Effector memory CD4-positive, alpha-beta T cell (primary cell): Measurements from ENCODE around the gene ZNF284.

Source experiments
- DNase-seq, 3 donors: peaks; one replicate each; pipeline ENCODE4 v3.0.0-alpha.2; 2020
- H3K27ac ChIP-seq: 2 replicates; pipeline ENCODE4 v1.7.0; 2013; ENCODE audit warnings: mild to moderate bottlenecking, low read length, moderate library complexity; ENCODE audit not compliant: insufficient read depth, poor library complexity, severe bottlenecking
- H3K27me3 ChIP-seq: replicated peaks from 2 replicates; pipeline ENCODE4 v1.7.0; 2013; ENCODE audit warnings: mild to moderate bottlenecking, low read length; ENCODE audit not compliant: insufficient read depth, control insufficient read depth, poor library complexity, severe bottlenecking
- H3K36me3 ChIP-seq: 2 replicates; pipeline ENCODE4 v1.7.0; 2013; ENCODE audit warnings: mild to moderate bottlenecking, low read length, moderate library complexity; ENCODE audit not compliant: control insufficient read depth, insufficient read depth
- H3K4me1 ChIP-seq: 2 replicates; pipeline ENCODE4 v1.7.0; 2013; ENCODE audit warnings: low read length, mild to moderate bottlenecking; ENCODE audit not compliant: control insufficient read depth, insufficient read depth, poor library complexity, severe bottlenecking
- H3K4me3 ChIP-seq: 2 replicates; pipeline ENCODE4 v1.7.0; 2013; ENCODE audit warnings: low read length, low read depth, mild to moderate bottlenecking; ENCODE audit not compliant: insufficient read depth, poor library complexity, severe bottlenecking
- H3K9me3 ChIP-seq: 2 replicates; pipeline ENCODE4 v1.7.0; 2013; ENCODE audit warnings: mild to moderate bottlenecking, low read length, moderate library complexity; ENCODE audit not compliant: control insufficient read depth

Gene ZNF284

GRCh38 chr19:44059229-44059628 lies 12.7 kb upstream of the ZNF284 start:
- Histone ChIP-seq H3K36me3 (peaks cover 41% of the 10 kb centered on the region), H3K4me1 (no peaks in the 10 kb centered on the region), H3K27ac (no peak overlapping the region), H3K9me3 (no peaks in the 10 kb centered on the region), H3K27me3 (no peaks in the 10 kb centered on the region), H3K4me3 (no peak overlapping the region)
- no peak for DNase-seq

GRCh38 chr19:44061038-44061437 lies 10.9 kb upstream of the ZNF284 start:
- no peak overlapping the region for H3K4me3 ChIP-seq
- H3K4me1 ChIP-seq: no peaks in the 10 kb centered on the region
- peaks cover 4% of the 10 kb centered on the region for H3K9me3 ChIP-seq
- no peaks in the 10 kb centered on the region for H3K27me3 ChIP-seq
- no peak overlapping the region for H3K27ac ChIP-seq
- DNase-seq: no peak
- peaks cover 42% of the 10 kb centered on the region for H3K36me3 ChIP-seq

GRCh38 chr19:44066305-44066704 lies 5.7 kb upstream of the ZNF284 start:
- Histone ChIP-seq H3K4me1 (no peaks in the 10 kb centered on the region), H3K9me3 (peaks cover 16% of the 10 kb centered on the region), H3K36me3 (peaks cover 33% of the 10 kb centered on the region), H3K27ac (no peak overlapping the region), H3K4me3 (no peak overlapping the region), H3K27me3 (no peaks in the 10 kb centered on the region)
- no peak for DNase-seq

- Histone ChIP-seq H3K4me1 (peaks cover 5% of the 10 kb centered on the region), H3K4me3 (no peak overlapping the region), H3K27me3 (no peaks in the 10 kb centered on the region), H3K27ac (no peak overlapping the region), H3K9me3 (peaks cover 16% of the 10 kb centered on the region), H3K36me3 (peaks cover 7% of the 10 kb centered on the region)
- no peak for DNase-seq
Observed at GRCh38 chr19:44069415-44069814, 2.5 kb upstream of the ZNF284 start.

- Histone ChIP-seq H3K4me1 (peaks cover 5% of the 10 kb centered on the region), H3K27ac (no peak overlapping the region), H3K4me3 (peak overlapping the region; percentile 64), H3K9me3 (no peaks in the 10 kb centered on the region), H3K36me3 (no peaks in the 10 kb centered on the region), H3K27me3 (no peaks in the 10 kb centered on the region)
- DNase-seq: no peak
Observed at GRCh38 chr19:44072543-44073401, 813 bp downstream of the ZNF284 start.

- H3K4me1 ChIP-seq: peaks cover 5% of the 10 kb centered on the region
- no peaks in the 10 kb centered on the region for H3K27me3 ChIP-seq
- no peak overlapping the region for H3K27ac ChIP-seq
- no peaks in the 10 kb centered on the region for H3K36me3 ChIP-seq
- no peak overlapping the region for H3K4me3 ChIP-seq
- no peak for DNase-seq
- H3K9me3 ChIP-seq: no peaks in the 10 kb centered on the region
Observed at GRCh38 chr19:44076325-44076724, 4.4 kb downstream of the ZNF284 start.

GRCh38 chr19:44092108-44092507 lies 20.1 kb downstream of the ZNF284 start:
- H3K4me1 ChIP-seq: peaks cover 4% of the 10 kb centered on the region
- DNase-seq: no peak
- H3K9me3 ChIP-seq: no peaks in the 10 kb centered on the region
- no peak overlapping the region for H3K27ac ChIP-seq
- H3K36me3 ChIP-seq: peaks cover 4% of the 10 kb centered on the region
- no peak overlapping the region for H3K4me3 ChIP-seq
- H3K27me3 ChIP-seq: no peaks in the 10 kb centered on the region

GRCh38 chr19:44093931-44094765 lies 22.2 kb downstream of the ZNF284 start, which contains the start of gene ZNF224:
Gene ZNF224, plus strand, starts transcription at chr19:44094361. Its CDS starts 3,513 bp downstream, at chr19:44097874.
- H3K27ac ChIP-seq: peak within 1 kb of the TSS; percentile 60
- peaks cover 21% of the 10 kb centered on the region for H3K36me3 ChIP-seq
- peak within 1 kb of the TSS; percentile 82 for H3K4me3 ChIP-seq
- no peaks in the 10 kb centered on the region for H3K27me3 ChIP-seq
- peak; percentile 63 to 74 (median 68) for DNase-seq
- peaks cover 4% of the 10 kb centered on the region for H3K4me1 ChIP-seq
- no peaks in the 10 kb centered on the region for H3K9me3 ChIP-seq

GRCh38 chr19:44107751-44108150 lies 35.8 kb downstream of the ZNF284 start:
- Histone ChIP-seq H3K27ac (no peak overlapping the region), H3K4me3 (no peak overlapping the region), H3K4me1 (peaks cover 2% of the 10 kb centered on the region), H3K36me3 (peaks cover 32% of the 10 kb centered on the region), H3K27me3 (no peaks in the 10 kb centered on the region), H3K9me3 (peaks cover 44% of the 10 kb centered on the region)
- DNase-seq: no peak

GRCh38 chr19:44109458-44109857 lies 37.5 kb downstream of the ZNF284 start:
- Histone ChIP-seq H3K4me3 (no peak overlapping the region), H3K36me3 (peaks cover 16% of the 10 kb centered on the region), H3K4me1 (peaks cover 3% of the 10 kb centered on the region), H3K27me3 (no peaks in the 10 kb centered on the region), H3K9me3 (peaks cover 43% of the 10 kb centered on the region), H3K27ac (no peak overlapping the region)
- DNase-seq: no peak
